HepG2 (cell line): ENCODE measurements around the gene CPT1A.

ENCODE experiments used
- EZH2 ChIP-seq: conservative IDR thresholded peaks from 2 replicates; pipeline ENCODE4 v1.6.1; 2012; ENCODE audit warnings: mild to moderate bottlenecking, low read depth, low read length, moderate library complexity
- U2AF2 ChIP-seq: fragments of 200-400 bp; formaldehyde crosslinking; IDR thresholded peaks from 2 replicates; pipeline ENCODE4 v1.6.1; 2017; ENCODE audit warnings: low read depth, mild to moderate bottlenecking, low read length
- ZNF253 ChIP-seq: sonication (generic); formaldehyde crosslinking; IDR thresholded peaks from 2 replicates; pipeline ENCODE4 v1.8.0; 2022; ENCODE audit warnings: mild to moderate bottlenecking, missing genetic modification reagents, borderline replicate concordance
- ZZZ3 ChIP-seq: sonication (generic); formaldehyde crosslinking; IDR thresholded peaks from 2 replicates; pipeline ENCODE4 v1.4.0; 2020; ENCODE audit warnings: missing genetic modification reagents, mild to moderate bottlenecking, borderline replicate concordance
- TF ChIP-seq, protein P1 (sequence below): sonication (generic); formaldehyde crosslinking; IDR thresholded peaks from 2 replicates; pipeline ENCODE4 v1.5.1; 2020; ENCODE audit warnings: missing genetic modification reagents, mild to moderate bottlenecking, borderline replicate concordance

DNA sequence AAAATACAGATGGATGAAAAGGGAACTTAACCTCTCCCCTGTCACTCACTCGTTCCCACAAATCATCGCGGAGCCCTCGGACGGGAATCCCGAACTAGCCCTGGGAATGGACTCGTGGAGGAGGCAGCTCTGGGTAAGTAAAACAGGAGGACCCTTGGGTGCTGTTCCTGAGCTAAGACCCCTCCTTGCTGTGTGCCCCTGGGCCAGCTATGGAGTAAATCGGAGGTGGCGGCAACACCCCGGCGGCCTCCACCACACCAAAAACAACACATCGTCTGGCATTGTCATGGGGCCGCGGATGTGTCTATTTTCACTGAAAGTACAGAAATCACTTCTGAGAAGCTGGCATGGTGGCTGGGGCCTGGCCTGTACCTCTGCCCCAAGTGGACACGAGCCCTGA, 12.1 kb downstream of the CPT1A start:
- TF ChIP-seq, protein P1, sequence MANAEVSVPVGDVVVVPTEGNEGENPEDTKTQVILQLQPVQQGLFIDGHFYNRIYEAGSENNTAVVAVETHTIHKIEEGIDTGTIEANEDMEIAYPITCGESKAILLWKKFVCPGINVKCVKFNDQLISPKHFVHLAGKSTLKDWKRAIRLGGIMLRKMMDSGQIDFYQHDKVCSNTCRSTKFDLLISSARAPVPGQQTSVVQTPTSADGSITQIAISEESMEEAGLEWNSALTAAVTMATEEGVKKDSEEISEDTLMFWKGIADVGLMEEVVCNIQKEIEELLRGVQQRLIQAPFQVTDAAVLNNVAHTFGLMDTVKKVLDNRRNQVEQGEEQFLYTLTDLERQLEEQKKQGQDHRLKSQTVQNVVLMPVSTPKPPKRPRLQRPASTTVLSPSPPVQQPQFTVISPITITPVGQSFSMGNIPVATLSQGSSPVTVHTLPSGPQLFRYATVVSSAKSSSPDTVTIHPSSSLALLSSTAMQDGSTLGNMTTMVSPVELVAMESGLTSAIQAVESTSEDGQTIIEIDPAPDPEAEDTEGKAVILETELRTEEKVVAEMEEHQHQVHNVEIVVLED = no peak
- no peak for TF ChIP-seq EZH2
- no peak for TF ChIP-seq ZNF253 (CRISPR knock-in tag)
- TF ChIP-seq ZZZ3 = no peak
- TF ChIP-seq U2AF2 = no peak
